GM12872 (cell line): ENCODE data around the gene ZIC3.

Experiments
- TF ChIP-seq, protein P1 (sequence below): IDR thresholded peaks from 3 replicates; pipeline ENCODE4 v1.5.1; 2011; ENCODE audit warnings: low read depth, mild to moderate bottlenecking, low read length, moderate library complexity; ENCODE audit not compliant: insufficient read depth

Gene ZIC3

GRCh38 chrX:137567682-137568232 lies 1.8 kb downstream of the ZIC3 start:
- TF ChIP-seq, protein P1, sequence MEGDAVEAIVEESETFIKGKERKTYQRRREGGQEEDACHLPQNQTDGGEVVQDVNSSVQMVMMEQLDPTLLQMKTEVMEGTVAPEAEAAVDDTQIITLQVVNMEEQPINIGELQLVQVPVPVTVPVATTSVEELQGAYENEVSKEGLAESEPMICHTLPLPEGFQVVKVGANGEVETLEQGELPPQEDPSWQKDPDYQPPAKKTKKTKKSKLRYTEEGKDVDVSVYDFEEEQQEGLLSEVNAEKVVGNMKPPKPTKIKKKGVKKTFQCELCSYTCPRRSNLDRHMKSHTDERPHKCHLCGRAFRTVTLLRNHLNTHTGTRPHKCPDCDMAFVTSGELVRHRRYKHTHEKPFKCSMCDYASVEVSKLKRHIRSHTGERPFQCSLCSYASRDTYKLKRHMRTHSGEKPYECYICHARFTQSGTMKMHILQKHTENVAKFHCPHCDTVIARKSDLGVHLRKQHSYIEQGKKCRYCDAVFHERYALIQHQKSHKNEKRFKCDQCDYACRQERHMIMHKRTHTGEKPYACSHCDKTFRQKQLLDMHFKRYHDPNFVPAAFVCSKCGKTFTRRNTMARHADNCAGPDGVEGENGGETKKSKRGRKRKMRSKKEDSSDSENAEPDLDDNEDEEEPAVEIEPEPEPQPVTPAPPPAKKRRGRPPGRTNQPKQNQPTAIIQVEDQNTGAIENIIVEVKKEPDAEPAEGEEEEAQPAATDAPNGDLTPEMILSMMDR, result no peak

DNA sequence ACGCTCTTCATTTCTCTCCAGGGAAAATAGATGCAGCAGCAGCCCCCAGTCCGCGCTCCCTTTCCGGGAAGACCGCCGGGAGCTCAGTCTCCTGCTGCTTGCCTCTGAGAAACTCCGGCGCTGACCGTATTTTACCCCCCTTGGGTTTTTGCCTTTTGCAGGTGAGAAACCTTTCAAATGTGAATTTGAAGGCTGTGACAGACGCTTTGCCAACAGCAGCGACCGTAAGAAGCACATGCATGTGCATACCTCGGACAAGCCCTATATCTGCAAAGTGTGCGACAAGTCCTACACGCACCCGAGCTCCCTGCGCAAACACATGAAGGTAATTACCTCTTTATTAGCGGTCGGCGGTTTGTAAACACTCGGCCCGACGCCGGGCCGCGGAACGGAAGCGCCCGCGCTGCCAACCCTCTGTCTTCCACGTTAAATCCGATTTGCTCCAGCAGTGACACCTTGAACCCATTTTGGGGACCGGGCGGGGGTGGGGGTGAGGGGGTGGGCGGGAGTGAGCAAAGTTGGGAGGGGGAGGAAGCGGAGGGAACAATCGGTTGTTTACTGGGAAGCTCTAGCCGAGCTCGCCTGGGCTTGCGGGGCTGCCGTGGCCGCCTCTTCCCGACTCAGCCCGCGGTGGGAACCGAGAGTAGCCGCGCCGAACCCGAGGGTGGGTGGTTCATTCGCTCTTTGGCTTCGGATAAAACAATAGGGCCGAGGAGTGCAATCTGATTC lies 3.0 kb downstream of the ZIC3 start:
- TF ChIP-seq, protein P1, result no peak

- TF ChIP-seq, protein P1, result no peak
These were observed 3.6 kb downstream of the ZIC3 start for GRCh38 chrX:137569470-137569891.

GRCh38 chrX:137573324-137574101 lies 7.6 kb downstream of the ZIC3 start:
- TF ChIP-seq, protein P1, result no peak

DNA sequence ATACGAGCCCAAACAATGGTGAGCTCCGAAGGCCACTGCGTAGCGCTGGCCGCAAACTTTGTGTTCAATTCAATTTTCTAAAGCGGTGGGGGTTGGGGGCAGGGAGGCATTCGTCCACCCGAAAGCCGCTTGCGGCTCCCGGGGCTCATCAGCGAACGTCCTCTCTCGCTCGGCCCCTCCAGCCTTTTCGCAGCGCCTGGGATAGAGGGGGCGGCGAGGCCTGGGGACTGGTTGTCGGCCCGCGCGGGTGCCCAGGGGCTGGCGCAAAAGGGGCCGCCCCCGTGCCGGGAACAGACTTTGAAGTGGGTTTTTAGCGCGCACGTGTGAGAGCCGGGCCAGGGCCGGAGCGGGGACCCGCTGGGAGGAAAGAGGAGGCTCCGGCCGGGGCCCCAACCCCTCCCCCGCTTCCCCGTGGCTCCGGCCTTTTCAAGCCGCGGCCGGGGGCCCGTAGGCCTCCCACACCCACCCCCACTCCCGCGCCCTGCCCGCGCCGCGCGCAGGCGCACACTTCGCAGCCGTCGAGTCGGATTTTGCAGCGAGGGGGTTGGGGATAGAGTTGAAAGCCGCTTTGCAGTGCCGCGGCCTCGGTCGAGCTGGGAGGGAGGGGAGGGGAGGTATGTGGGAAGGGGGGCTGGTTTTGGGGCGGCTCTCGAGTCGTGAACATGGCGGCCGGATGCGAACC lies 8.3 kb downstream of the ZIC3 start:
- TF ChIP-seq, protein P1, result no peak

DNA sequence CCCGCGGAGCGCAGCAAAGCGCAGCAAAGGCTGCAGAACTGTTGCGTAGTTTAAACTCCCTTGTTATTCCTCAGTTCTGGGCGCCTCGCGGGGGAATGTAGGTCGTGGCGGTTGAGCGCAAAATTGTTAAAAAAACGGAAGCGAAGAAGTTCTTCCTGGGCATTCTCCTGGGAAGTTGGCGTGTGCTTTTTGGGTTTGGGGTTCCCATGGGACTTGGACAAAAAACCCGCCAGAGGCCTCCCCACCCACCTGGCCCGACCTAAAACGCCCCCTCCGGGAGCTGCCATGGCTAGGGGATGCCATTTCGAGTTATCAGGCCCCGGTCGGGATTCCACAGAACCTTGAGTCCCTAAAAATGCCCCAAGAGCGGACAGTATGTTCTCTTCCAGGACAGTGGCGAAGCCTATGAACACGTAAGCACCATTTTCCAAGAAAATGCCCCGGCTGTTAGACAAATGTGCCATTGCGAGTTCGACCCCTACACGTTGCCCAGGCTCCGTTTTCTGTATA lies 8.9 kb downstream of the ZIC3 start:
- TF ChIP-seq, protein P1, result no peak
